HUES6 (cell line): ENCODE results near the gene ALDH7A1.
A peak's percentile ranks its signal among the peaks of the same experiment; 100 is the strongest.

Experiments
- H3K27ac ChIP-seq: 2 replicates; pipeline ENCODE4 v1.7.0; 2013; ENCODE audit warnings: low read depth, mild to moderate bottlenecking, low read length, inconsistent platforms
- H3K27me3 ChIP-seq: 2 replicates; pipeline ENCODE4 v1.6.1; 2013; ENCODE audit warnings: low read length; ENCODE audit not compliant: control insufficient read depth, insufficient read depth
- H3K36me3 ChIP-seq: 2 replicates; pipeline ENCODE4 v1.6.1; 2013; ENCODE audit warnings: low read length; ENCODE audit not compliant: control insufficient read depth, insufficient read depth
- H3K4me1 ChIP-seq: 2 replicates; pipeline ENCODE4 v1.6.1; 2013; ENCODE audit warnings: low read length; ENCODE audit not compliant: control insufficient read depth, insufficient read depth
- H3K4me3 ChIP-seq: 2 replicates; pipeline ENCODE4 v1.5.1; 2013; ENCODE audit warnings: low read depth, low read length
- H3K9ac ChIP-seq: one replicate; pipeline ENCODE4 v1.6.1; 2013; ENCODE audit warnings: mild to moderate bottlenecking, low read length
- H3K9me3 ChIP-seq: 2 replicates; pipeline ENCODE4 v1.6.1; 2013; ENCODE audit warnings: low read depth, low read length; ENCODE audit not compliant: control insufficient read depth, insufficient read depth

ALDH7A1 gene

GRCh38 chr5:126490167-126490940 is 104.7 kb downstream of the ALDH7A1 start:
- Histone ChIP-seq H3K9ac (peak overlapping the region; percentile 1), H3K27me3 (no peaks in the 10 kb centered on the region), H3K4me3 (no peak overlapping the region), H3K36me3 (peaks cover 37% of the 10 kb centered on the region), H3K27ac (no peak overlapping the region; the same call in 1 of the 2 replicates), H3K4me1 (peaks cover 24% of the 10 kb centered on the region), H3K9me3 (no peaks in the 10 kb centered on the region)

- Histone ChIP-seq H3K27me3 (no peaks in the 10 kb centered on the region), H3K9ac (no peak overlapping the region), H3K36me3 (peaks cover 50% of the 10 kb centered on the region), H3K4me1 (peaks cover 24% of the 10 kb centered on the region), H3K4me3 (no peak overlapping the region), H3K27ac (no peak overlapping the region), H3K9me3 (no peaks in the 10 kb centered on the region)
Observed at GRCh38 chr5:126488443-126489065, 106.5 kb downstream of the ALDH7A1 start.

GRCh38 chr5:126487596-126487995 is 107.4 kb downstream of the ALDH7A1 start:
- Histone ChIP-seq H3K4me3 (no peak overlapping the region), H3K27me3 (no peaks in the 10 kb centered on the region), H3K9me3 (no peaks in the 10 kb centered on the region), H3K27ac (no peak overlapping the region), H3K4me1 (peaks cover 24% of the 10 kb centered on the region), H3K9ac (no peak overlapping the region), H3K36me3 (peaks cover 56% of the 10 kb centered on the region)

GRCh38 chr5:126486332-126486731 is 108.7 kb downstream of the ALDH7A1 start:
- H3K27me3 ChIP-seq, result no peaks in the 10 kb centered on the region

GRCh38 chr5:126484253-126484652 is 110.8 kb downstream of the ALDH7A1 start:
- H3K9ac ChIP-seq, result no peak overlapping the region
- H3K27ac ChIP-seq, result no peak overlapping the region
- H3K4me3 ChIP-seq, result no peak overlapping the region
- H3K36me3 ChIP-seq, result peaks cover 66% of the 10 kb centered on the region
- no peaks in the 10 kb centered on the region for H3K27me3 ChIP-seq
- peaks cover 4% of the 10 kb centered on the region; the same call in 1 of the 2 replicates for H3K4me1 ChIP-seq
- H3K9me3 ChIP-seq, result no peaks in the 10 kb centered on the region

More at GRCh38 chr5:126486332-126486731, 108.7 kb downstream of the ALDH7A1 start:
- Histone ChIP-seq H3K4me3 (no peak overlapping the region), H3K36me3 (peaks cover 59% of the 10 kb centered on the region), H3K27ac (no peak overlapping the region), H3K9me3 (no peaks in the 10 kb centered on the region), H3K4me1 (peaks cover 24% of the 10 kb centered on the region), H3K9ac (no peak overlapping the region)

GRCh38 chr5:126483156-126483555 is 111.9 kb downstream of the ALDH7A1 start:
- no peaks in the 10 kb centered on the region for H3K27me3 ChIP-seq
- H3K4me3 ChIP-seq, result no peak overlapping the region
- no peak overlapping the region for H3K27ac ChIP-seq
- peaks cover 58% of the 10 kb centered on the region for H3K36me3 ChIP-seq
- H3K9ac ChIP-seq, result no peak overlapping the region
- H3K4me1 ChIP-seq, result no peaks in the 10 kb centered on the region
- no peaks in the 10 kb centered on the region for H3K9me3 ChIP-seq

- no peak overlapping the region for H3K4me3 ChIP-seq
- H3K27me3 ChIP-seq, result no peaks in the 10 kb centered on the region
- H3K27ac ChIP-seq, result no peak overlapping the region
- no peaks in the 10 kb centered on the region for H3K9me3 ChIP-seq
- H3K4me1 ChIP-seq, result no peaks in the 10 kb centered on the region
- no peak overlapping the region for H3K9ac ChIP-seq
- peaks cover 52% of the 10 kb centered on the region for H3K36me3 ChIP-seq
Observed at GRCh38 chr5:126482591-126482990, 112.4 kb downstream of the ALDH7A1 start.

- Histone ChIP-seq H3K4me3 (no peak overlapping the region), H3K27me3 (no peaks in the 10 kb centered on the region), H3K27ac (no peak overlapping the region), H3K36me3 (peaks cover 41% of the 10 kb centered on the region), H3K9ac (no peak overlapping the region), H3K4me1 (no peaks in the 10 kb centered on the region), H3K9me3 (no peaks in the 10 kb centered on the region)
Observed at GRCh38 chr5:126481243-126481642, 113.8 kb downstream of the ALDH7A1 start.
